ENCODE measurements around the gene UBE2D2.
"Not testable (repeated sequence)": the region's sequence is repeated elsewhere in the genome, so short reads cannot be mapped to it uniquely, and the experiment has no call there.

The UBE2D2 gene
- 112 to 122 reads per million in 2 donors for total RNA-seq

DNA sequence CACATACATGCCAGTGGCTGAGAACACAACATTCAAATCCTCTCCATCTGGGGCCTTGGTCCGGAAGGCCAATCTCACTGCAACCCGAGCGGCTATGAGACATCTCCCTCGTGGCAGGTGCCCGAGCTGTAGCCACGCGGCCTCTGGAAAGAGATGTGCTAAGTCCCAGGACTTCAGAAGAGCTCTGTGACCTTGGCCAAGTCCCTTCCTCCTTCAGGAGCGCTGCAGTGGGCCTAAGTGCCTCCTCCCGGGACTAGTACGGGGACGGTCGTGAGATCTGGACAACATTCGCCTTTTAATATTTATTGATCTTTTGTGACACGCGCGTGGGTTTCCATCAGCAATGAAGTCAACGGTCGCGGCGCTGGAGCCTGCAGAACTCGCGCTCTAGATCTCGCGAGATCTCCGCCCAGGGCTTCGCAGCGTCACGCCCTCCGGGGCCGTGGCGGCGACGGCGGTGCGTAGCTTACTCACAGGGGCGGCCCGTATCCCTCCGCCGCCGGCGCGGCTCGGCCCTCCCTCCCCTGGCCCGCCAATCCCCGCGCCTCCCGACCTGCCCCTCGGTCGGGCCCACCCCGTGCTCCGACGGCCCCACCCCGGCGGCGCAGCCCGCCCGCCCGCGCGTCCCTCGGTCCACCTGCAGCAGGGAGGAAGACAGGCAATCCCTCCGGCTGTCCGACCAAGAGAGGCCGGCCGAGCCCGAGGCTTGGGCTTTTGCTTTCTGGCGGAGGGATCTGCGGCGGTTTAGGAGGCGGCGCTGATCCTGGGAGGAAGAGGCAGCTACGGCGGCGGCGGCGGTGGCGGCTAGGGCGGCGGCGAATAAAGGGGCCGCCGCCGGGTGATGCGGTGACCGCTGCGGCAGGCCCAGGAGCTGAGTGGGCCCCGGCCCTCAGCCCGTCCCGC lies at the start of gene UBE2D2:
UBE2D2 (plus strand) TSS at position 588 of the 903 bp plus-strand sequence. CDS start 453 bp downstream, outside the sequence.
- DNase-seq = peak; percentile 97

DNA sequence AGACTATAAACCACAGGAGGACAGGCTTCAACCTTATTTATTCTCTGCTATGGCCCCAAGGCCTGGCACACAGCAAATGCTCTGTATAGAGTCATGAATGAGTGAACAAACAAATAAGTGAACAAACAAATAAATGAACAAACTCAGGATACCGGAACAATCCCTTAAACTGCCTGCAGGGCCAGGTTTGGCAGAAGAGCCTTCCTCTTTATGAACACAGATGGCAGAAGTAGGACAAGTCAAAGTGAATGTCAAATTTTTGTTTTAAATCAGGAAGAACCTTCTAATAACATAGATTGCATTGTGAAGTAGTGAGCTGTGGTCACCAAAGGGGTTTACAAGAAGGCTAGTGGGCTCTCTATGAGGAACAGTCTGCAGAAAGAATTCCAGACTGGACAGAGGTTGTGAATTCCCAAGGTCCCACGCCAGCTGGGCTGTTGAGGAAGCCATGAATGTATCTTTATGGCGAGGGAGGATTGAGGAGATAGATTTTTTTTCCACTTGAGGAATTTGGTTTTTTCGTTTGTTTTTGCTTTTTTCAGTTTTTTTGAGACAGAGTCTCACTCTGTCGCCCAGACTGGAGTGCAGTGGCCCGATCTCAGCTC lies 48.3 kb upstream of the UBE2D2 start:
- DNase-seq = no peak

DNA sequence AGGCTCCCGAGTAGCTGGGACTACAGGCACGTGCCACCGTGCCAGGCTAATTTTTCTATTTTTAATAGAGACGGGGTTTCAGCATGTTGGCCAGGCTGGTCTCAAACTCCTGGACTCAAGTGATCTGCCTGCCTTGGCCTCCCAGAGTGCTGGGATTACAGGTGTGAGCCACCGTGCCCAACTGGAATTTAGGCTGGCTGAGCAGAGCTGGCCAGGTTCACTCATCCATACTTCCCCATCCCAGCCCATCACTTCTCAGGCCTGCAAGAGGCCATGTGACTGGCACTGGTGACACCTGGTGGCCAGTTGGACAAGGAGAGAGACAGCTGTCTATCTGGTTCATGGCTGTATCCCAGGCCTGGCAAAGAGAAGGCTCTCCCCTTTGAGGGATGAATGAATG lies 47.7 kb upstream of the UBE2D2 start:
- not testable (repeated sequence) for DNase-seq

DNA sequence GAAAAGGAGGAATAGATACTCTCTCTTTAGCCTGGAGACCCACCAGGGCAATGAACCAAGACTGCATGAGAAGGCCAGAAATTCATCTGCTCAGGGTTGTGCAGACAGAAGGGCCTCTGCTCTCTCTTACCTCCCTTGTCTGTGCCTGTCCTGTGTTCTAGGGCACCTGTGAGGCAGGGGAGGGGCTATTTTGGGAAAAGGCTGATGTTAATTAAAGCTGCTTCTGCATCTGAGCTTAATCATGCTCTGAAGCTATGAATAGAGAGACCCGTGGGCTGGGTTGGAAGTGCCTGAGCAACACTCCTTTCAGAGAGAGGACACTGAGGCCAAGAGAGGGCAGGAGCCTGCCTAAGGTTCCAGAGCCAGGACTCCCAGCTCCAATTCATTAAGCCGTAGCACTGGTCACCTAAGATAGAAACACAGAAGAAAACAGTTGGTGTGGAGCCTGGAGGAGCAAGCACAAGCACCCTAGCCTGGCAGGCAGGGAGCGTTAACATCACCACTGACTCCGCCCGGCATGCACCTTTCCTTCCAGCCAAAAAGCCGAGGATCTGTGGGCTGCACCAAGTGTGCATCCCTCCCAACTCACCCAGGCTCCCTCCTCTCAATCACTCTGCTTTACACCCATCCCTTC lies 47.2 kb upstream of the UBE2D2 start:
- DNase-seq = no peak

DNA sequence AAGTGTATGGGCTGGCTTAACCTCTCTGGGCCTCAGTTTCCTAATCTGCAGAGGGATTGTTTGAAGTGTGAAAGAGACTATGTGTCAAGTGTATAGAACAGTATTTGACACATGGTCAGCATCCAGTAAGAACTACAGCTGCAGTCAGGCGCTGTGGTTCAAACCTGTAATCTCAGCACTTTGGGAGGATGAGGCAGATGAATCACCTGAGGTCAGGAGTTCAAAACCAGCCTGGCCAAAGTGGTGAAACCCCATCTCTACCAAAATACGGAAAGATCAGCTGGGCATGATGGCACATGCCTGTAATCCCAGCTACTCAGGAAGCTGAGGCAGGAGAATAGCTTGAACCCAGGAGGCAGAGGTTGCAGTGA lies 46.7 kb upstream of the UBE2D2 start:
- no peak for DNase-seq

DNA sequence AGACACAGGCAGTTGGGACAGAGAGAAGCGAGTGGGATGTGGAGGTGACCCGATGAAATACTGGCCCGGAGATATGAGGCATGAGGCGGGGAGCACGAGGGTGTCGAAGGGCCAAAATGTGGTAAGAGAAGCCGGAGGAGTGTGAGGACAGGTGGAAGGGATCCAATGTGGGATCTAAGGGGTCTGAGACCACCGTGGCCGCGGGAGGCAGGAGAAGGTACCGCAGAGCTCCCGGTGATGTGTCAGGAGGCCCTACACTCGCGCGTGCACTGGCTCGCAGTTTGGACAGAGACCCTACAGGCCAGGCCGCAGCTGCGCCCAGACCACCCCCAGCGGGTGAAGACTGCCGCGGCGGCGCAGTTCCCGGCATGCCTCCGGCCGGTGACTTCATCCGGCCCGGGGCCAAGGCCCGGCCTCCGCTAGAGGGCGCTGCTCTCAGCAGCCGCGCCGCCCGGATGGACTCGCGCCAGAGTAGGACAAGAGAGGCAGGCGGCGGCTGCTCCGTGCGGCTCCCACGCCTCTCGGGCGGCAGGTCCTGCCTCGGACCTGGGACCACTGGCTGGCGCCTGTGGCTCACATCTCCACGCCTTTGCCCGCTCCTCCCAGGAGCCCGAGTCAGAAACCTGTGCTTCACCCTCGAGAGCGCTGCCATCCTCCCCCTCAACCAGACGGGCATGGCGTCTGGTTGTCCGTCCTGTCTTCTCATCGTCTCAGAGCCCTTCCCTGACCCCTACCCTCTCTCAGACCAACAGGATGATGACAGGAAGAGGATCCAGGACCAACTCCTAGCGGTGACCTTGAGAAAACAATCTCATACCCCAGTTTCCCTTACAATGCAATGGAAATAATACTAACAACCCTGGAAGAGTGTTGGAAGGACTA lies 43.2 kb upstream of the UBE2D2 start:
- peak; percentile 76 for DNase-seq

DNA sequence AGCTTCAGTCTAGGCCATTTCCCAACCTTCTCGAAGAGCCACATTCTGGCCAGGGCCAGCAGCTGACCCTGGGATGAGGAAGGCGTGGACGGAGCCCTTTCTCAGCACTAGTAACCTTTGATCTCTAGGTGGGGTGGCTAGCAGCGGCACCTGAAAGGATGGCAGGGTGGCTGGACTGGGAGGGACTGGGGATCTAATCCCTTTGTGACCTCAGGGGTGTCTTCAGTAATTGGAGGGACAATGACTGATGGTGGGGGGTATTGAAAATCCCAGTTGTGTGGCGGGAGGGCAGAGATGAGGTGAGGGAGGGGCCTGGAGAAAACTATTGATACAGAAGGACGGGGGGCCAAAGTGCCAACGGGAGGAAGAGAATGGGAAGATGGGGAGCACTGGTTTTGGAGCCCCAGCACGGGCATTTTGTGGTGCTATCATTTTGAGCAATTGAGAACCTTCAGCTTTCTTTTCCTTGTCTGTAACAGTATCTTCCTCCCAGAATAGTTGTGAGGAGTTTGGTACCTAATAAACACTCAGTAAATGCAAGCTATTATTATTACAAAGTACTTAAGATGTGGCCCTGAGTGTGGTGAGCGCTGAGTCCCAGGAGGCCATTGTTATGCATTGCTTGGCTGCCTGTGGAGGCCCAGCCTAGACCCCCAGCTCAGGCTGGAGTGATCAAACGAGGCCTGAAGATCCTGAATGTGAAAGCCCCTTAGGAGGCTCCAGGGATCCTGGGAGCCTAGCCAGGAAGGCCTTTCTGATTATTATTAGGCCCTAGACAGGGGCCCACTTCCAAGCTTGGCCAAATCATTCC lies 37.3 kb upstream of the UBE2D2 start:
- DNase-seq = no peak

DNA sequence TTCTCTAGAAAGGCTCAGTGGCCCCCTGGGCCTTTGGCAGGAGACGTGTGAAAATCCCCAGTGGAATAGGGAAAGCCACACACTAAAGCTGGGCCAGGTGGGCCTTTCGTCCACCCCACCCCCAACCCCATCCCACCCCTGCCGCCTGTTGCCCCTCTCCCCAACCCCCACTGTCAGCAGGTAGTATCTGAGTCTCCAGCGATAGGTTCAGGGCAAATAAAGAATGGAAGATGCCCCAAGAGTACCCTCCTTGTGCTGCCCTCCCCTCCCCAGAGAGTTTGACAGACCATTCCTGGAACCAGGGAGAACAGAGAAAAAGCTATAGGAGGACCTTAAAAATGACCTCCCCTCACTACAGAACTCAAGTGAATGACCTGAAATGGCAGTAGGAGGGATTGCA lies 36.7 kb upstream of the UBE2D2 start:
- no peak for DNase-seq

DNA sequence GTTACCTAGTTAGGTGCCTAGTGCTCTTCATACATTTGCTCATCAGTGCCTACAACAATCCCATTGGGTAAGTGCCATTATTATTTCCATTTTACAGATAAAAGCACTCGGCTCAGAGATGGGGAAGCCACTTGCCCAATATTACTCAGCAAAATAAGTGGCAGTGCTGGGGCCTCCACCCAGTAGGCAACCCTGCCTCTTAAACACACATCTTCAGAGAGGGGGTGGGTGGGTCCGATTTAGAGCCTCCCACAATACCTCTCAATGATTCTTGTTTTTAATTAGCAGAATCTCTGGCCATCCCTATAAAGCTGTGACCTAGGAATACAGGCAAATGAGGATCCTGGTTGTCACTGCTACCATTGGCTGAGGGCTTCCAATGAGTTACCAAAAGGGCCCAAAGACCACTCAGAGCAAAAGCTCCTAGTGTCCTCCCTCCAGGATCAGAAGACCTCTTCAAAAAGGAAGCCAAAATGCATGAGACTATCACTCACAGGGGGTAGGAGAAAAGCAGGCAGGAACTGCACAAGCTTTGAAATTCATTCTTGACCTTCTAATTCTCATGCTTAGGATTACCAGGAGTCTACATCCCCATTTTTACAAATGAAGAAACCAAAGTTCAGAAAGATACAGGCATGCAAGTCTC lies 36.1 kb upstream of the UBE2D2 start:
- DNase-seq = no peak

DNA sequence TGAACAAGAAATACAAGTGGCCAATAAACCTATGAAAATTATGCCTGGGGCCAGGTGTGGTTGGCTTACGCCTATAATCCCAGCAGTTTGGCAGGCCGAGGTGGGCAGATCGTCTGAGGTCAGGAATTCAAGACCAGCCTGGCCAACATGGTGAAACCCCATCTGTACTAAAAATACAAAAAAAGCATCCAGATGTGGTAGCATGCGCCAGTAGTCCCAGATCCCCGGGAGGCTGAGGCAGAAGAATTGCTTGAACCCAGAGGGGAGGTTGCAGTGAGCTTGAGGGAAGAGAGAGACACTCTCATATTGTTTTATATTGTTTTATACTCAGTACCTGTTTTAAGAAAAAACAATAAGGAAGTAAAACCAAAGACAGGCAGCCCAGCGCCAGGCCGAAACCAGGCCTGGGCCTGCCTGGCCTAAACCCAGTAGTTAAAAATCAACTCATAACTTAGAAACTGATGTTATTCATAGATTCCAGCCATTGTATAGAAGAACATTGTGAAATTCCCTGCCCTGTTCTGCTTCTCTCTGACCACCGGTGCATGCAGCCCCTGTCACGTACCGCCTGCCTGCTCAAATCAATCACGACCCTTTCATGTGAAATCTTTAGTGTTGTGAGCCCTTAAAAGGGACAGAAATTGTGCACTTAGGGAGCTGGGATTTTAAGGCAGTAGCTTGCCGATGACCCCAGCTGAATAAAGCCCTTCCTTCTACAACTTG lies 35.4 kb upstream of the UBE2D2 start:
- not testable (repeated sequence) for DNase-seq

DNA sequence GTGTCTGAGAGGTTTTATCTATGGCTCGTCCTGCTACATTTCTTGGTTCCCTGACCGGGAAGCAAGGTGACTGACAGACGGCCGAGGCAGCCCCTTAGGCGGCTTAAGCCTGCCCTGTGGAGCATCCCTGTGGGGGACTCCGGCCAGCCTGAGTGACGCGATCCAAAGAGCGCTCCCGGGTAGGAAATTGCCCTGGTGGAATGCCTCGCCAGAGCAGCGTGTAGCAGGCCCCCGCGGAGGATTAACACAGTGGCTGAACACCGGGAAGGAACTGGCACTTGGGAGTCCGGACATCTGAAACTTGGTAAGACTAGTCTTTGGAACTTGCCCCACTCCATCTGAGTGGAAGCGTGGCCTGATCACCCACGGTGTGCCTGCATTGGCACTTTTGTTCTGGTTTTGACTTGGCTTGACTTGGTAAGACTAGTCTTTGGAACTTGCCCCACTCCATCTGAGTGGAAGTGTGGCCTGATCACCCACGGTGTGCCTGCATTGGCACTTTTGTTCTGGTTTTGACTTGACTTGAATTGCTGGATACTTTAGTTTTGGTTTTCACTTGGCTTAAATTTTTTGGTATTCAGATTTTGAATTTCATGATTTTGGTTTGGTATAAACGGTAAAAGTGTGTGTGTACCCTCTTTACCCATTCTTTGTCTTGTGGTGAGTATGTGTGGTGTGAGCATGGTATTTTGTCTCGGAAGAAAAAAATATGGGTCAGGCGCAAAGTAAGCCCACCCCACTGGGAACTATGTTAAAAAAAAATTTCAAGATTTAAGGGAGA lies 34.6 kb upstream of the UBE2D2 start:
- not testable (repeated sequence) for DNase-seq

DNA sequence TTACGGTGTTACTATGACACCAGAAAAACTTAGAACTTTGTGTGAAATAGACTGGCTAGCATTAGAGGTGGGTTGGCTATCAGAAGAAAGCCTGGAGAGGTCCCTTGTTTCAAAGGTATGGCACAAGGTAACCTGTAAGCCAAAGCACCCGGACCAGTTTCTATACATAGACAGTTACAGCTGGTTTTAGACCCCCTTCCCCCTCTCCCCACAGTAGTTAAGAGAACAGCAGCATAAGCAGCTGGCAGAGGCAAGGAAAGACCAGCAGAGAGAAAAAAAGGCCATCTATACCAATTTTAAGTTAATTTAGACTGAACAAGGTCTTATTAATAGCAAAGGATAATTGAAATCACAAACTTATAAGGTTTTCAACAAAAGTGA lies 34.1 kb upstream of the UBE2D2 start:
- not testable (repeated sequence) for DNase-seq

DNA sequence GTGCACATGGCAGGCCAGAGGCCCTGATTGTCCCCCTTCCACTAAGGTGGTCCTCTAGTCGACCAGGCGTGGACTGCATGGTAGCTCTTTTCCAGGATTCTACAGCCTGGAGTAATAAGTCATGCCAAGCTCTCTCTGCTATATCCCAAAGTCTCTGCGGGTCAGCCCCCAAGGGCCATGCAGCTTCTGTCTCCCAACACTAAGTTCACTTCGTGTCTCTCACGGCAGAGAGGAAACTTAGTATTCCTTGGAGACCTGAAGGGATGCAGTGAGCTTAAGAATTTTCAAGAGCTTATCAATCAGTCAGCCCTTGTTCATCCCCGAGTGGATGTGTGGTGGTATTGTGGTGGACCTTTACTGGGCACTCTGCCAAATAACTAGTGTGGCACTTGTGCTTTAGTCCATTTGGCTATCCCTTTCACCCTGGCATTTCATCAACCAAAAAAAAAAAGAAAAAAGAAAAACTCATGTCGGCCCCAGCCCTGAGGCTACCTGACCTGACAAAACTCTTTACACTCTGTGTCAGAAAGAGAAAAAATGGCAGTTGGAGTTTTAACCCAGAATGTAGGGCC lies 33.2 kb upstream of the UBE2D2 start:
- DNase-seq = not testable (repeated sequence)

DNA sequence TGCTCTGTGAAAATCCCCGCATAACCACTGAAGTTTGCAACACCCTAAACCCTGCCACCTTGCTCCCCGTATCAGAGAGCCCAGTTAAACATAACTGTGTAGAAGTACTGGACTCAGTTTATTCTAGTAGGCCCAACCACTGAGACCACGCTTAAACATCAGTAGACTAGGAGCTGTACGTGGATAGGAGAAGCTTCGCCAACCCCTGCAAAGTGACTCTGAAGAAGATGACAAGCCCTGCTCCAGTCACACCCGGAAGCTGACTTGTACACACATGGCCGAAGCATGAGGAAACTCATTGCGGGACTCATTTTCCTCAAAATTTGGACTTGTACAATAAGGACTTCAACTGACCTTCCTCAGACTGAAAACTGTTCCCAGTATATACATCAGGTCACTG lies 32.4 kb upstream of the UBE2D2 start:
- DNase-seq = not testable (repeated sequence)

DNA sequence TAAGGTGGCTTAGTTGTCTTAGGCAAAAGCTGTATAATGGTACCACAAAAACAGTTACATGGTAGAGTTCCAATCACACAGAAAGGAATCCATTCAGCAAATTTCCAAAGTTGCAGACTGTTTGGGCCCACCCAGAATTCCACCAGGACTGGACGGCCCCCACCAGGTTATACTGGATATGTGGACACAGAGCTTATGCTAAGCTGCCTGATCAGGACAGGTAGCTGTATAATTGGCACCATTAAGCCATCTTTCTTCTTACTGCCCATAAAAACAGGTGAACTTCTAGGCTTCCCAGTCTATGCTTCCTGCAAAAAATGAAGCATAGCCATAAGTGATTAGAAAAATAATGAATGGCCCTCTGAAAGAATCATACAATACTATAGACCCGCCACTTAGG lies 31.1 kb upstream of the UBE2D2 start:
- DNase-seq = not testable (repeated sequence)

DNA sequence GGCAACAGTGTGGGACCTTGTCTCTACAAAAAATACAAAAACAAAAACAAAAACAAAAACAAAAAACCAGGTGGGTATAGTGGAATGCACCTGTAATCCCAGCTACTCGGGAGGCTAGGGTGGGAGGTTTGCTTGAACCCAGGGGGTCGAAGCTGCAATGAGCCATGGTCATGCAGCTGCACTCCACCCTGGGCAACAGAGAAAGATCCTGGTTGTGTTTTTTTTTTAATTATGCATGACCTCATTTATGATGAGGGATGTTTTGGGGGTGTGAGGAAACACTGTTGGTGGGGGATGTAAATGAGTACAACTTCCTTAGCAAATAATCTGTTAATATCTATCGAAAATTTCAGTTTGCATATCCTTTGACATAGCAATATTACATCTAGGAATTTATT lies 29.4 kb upstream of the UBE2D2 start:
- no peak for DNase-seq

DNA sequence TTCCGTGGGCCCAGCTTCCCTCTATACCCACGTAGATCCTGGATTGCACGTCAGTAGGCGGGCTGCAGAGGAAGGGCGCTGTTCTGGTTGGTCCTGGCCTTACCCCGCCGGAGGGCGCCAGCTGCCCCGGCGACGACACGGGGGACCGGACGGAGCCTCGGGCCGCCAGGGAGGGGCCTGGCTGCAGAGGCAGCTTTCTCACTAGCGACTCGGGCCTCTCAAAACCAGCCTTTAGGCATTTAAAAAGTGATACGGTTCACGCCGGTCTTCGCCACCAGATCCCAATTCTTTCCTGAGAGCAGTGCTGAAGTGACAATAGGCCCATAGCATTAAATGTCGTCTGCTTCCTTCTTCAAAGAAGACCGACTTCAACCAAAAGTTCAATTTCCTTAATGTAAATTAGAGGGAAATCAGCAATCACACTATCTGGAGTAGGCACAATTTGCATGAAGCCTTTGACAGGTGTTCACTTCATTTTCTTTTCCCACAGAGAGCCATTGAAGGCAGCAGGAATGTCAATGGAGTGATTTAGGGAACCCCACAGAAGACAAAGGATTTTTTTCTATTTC lies 17.6 kb upstream of the UBE2D2 start:
- DNase-seq = no peak

DNA sequence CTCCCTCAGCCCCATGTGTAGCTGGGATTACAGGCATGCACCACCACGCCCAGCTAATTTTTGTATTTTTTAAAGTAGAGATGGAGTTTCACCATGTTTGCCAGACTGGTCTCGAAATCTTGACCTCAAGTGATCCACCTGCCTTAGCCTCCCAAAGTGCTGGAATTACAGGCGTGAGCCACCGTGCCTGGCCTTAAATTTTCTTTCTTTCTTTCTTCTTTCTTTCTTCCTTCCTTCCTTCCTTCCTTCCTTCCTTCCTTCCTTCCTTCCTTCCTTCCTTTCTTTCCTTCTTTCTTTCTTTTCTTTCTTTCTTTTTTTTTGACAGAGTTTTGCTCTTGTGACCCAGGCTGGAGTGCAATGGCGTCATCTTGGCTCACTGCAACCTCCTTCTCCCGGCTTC lies 14.5 kb upstream of the UBE2D2 start:
- DNase-seq = not testable (repeated sequence)
